Measurements from ENCODE around the gene ANXA11.
"Not testable (repeated sequence)": the region's sequence is repeated elsewhere in the genome, so short reads cannot be mapped to it uniquely, and the experiment has no call there.

- TF ChIP-seq POLR2A, CTCF (IDR thresholded peaks at IDR 0.05): not testable (repeated sequence)
Observed at GRCh38 chr10:80250399-80250798, 45.1 kb upstream of the ANXA11 start.
